ENCODE measurements around the gene UNC5A.

DNA sequence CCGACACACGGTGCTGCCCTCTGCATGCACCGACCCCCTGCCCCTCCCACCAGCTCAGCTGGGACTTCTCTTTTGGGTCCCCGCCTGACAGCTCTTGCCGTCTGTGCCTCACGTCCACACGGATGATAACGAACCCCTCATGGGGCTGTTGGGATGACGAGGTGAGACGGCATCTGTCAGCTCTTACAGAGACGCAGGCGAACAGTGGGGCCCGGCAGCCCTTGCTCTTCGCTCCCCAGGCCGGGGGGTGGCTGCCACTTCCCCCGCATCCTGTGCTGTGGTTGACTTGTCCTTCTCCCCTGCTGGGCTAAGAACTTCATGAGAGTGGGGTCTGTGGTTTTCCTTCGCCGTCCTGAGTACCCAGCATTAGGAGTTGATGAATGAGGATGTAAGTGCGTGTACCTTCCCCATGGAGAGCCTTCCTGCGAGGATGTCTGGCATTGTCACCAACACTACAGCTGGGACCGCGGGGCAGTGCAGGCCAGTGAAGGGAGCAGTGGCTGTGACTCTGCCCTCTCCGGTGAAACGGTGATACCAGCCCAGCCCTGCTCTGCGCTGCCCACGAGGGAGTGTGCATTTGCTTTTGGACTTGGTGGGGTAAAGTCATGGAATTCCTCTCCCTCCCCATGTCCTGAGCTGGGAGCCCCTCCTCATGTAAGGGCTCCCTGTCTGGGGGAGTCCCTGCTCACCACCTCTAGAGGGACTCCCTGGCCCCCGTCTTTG lies 65.6 kb downstream of the UNC5A start:
- TF ChIP-seq, protein P1, sequence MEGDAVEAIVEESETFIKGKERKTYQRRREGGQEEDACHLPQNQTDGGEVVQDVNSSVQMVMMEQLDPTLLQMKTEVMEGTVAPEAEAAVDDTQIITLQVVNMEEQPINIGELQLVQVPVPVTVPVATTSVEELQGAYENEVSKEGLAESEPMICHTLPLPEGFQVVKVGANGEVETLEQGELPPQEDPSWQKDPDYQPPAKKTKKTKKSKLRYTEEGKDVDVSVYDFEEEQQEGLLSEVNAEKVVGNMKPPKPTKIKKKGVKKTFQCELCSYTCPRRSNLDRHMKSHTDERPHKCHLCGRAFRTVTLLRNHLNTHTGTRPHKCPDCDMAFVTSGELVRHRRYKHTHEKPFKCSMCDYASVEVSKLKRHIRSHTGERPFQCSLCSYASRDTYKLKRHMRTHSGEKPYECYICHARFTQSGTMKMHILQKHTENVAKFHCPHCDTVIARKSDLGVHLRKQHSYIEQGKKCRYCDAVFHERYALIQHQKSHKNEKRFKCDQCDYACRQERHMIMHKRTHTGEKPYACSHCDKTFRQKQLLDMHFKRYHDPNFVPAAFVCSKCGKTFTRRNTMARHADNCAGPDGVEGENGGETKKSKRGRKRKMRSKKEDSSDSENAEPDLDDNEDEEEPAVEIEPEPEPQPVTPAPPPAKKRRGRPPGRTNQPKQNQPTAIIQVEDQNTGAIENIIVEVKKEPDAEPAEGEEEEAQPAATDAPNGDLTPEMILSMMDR (IDR thresholded peaks at IDR 0.05) = no peak
- no peak for TF ChIP-seq POLR2AphosphoS5 (IDR thresholded peaks at IDR 0.05; ENCODE audit: low read depth, low read length)
- TF ChIP-seq, protein P2, sequence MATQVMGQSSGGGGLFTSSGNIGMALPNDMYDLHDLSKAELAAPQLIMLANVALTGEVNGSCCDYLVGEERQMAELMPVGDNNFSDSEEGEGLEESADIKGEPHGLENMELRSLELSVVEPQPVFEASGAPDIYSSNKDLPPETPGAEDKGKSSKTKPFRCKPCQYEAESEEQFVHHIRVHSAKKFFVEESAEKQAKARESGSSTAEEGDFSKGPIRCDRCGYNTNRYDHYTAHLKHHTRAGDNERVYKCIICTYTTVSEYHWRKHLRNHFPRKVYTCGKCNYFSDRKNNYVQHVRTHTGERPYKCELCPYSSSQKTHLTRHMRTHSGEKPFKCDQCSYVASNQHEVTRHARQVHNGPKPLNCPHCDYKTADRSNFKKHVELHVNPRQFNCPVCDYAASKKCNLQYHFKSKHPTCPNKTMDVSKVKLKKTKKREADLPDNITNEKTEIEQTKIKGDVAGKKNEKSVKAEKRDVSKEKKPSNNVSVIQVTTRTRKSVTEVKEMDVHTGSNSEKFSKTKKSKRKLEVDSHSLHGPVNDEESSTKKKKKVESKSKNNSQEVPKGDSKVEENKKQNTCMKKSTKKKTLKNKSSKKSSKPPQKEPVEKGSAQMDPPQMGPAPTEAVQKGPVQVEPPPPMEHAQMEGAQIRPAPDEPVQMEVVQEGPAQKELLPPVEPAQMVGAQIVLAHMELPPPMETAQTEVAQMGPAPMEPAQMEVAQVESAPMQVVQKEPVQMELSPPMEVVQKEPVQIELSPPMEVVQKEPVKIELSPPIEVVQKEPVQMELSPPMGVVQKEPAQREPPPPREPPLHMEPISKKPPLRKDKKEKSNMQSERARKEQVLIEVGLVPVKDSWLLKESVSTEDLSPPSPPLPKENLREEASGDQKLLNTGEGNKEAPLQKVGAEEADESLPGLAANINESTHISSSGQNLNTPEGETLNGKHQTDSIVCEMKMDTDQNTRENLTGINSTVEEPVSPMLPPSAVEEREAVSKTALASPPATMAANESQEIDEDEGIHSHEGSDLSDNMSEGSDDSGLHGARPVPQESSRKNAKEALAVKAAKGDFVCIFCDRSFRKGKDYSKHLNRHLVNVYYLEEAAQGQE (IDR thresholded peaks at IDR 0.05; ENCODE audit: insufficient read depth in 1 of 2, low read depth in 2 of 2, low read length in 1 of 2) = no peak
- TF ChIP-seq SIN3A (IDR thresholded peaks at IDR 0.05; ENCODE audit: borderline replicate concordance, insufficient read depth, low read depth, low read length) = no peak
- no peak for TF ChIP-seq TCF7L2 (IDR thresholded peaks at IDR 0.05; ENCODE audit: low read depth, low read length)
